Lower lobe of right lung (tissue), 2 donors: ENCODE measurements around the gene CTXND1. TPM values are rescaled to one million over a fixed set of nuclear protein-coding genes. Genes with fewer than 3 reads are reported as not detected.

Source experiments
- ATAC-seq, 2 donors: fragments of 200-7000 bp; cut with Tn5 transposase; one replicate each; pipeline ENCODE4 v1.9.1; 2020 to 2022; ENCODE audit warnings: mild to moderate bottlenecking in 2 of 2, moderate library complexity in 2 of 2
- DNase-seq: peaks from one replicate; pipeline ENCODE4 v3.0.0-alpha.2; 2020
- H3K27ac ChIP-seq: fragments of 200-600 bp; one replicate; pipeline ENCODE4 v1.8.0; 2022
- H3K27me3 ChIP-seq: fragments of 200-600 bp; one replicate; pipeline ENCODE4 v1.8.0; 2022; ENCODE audit warnings: low read depth
- H3K36me3 ChIP-seq: fragments of 200-600 bp; one replicate; pipeline ENCODE4 v1.8.0; 2022; ENCODE audit warnings: mild to moderate bottlenecking
- H3K4me1 ChIP-seq: fragments of 200-600 bp; one replicate; pipeline ENCODE4 v1.8.0; 2022
- H3K4me3 ChIP-seq: fragments of 200-600 bp; one replicate; pipeline ENCODE4 v1.8.0; 2022; ENCODE audit warnings: mild to moderate bottlenecking
- H3K9me3 ChIP-seq: fragments of 200-600 bp; one replicate; pipeline ENCODE4 v1.8.0; 2022
- CTCF ChIP-seq: fragments of 200-600 bp; IDR thresholded peaks from one replicate; pipeline ENCODE4 v1.8.0; 2022; ENCODE audit warnings: antibody characterized with exemption, mild to moderate bottlenecking
- intact Hi-C: fragments of 100-400 bp; cut with DNase I; formaldehyde crosslinking; loops from one replicate; pipeline ENCODE4 v1.11.0; 2022
- total RNA-seq: library from RNA; stranded (reverse); fragmentation: NEBNext Ultra II Directional; extraction: Animal tissue kit (Norgen Biotek cat#: 25700); gene quantifications from one replicate; pipeline ENCODE4 v1.2.1, GENCODE V29; 2021
- donor health status: DM: no; HTN: yes; CAD: no; lungs with severe emphysema.

CTXND1 gene
- total RNA-seq, 1 donor from 2014 or later = 1.8 TPM

DNA sequence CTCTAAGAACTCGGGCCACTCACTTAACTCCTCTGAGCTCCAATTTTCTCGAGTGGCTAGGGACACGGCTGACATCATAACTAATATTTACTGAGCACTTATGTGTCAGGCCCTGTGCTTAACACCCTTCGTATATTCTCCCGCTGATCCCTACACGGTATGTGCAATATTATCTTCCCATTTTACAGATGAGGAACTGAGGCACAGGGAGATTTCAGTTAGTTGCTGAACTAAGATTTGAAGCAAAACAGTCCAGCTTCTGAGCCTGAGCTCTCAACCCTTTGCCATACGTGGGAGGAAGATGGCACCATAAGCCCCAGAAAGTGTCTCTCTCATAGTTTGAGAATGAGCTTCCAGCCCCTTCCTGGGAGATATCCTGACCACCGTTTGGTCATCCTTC lies 79.6 kb downstream of the CTXND1 start:
- intact Hi-C loops = no loop called here
- no peak for ATAC-seq
- peaks cover 16% of the 10 kb centered on the region for H3K36me3 ChIP-seq
- H3K4me3 ChIP-seq = no peak overlapping the region
- H3K27ac ChIP-seq = no peak overlapping the region
- DNase-seq = no peak
- H3K9me3 ChIP-seq = no peaks in the 10 kb centered on the region
- TF ChIP-seq CTCF = no peak
- H3K4me1 ChIP-seq = no peaks in the 10 kb centered on the region
- no peaks in the 10 kb centered on the region for H3K27me3 ChIP-seq

DNA sequence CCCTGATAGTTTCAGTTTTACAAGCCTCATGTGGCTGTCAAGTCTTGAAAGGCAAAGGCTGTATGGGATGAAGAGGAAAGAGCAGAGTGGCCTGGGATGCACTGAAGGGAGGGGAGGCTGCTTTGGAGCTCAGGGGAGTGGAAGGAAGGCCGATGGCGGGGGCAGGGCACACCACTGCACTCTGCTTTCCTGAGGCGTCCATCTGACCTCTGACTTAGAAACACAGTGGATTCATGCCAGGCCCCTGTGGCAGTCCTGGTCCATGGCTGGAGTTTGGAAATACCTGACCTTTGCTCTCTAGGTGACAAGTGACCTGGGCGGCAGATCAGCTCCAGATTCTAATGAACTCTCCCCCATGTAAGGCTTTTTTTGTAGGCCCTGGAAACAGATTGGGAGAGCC lies 80.2 kb downstream of the CTXND1 start:
- no peak overlapping the region for H3K27ac ChIP-seq
- no peak for ATAC-seq
- H3K4me3 ChIP-seq = no peak overlapping the region
- H3K9me3 ChIP-seq = no peaks in the 10 kb centered on the region
- H3K27me3 ChIP-seq = no peaks in the 10 kb centered on the region
- TF ChIP-seq CTCF = no peak
- no peak for DNase-seq
- peaks cover 13% of the 10 kb centered on the region for H3K36me3 ChIP-seq
- H3K4me1 ChIP-seq = no peaks in the 10 kb centered on the region
- intact Hi-C loops = no loop called here

DNA sequence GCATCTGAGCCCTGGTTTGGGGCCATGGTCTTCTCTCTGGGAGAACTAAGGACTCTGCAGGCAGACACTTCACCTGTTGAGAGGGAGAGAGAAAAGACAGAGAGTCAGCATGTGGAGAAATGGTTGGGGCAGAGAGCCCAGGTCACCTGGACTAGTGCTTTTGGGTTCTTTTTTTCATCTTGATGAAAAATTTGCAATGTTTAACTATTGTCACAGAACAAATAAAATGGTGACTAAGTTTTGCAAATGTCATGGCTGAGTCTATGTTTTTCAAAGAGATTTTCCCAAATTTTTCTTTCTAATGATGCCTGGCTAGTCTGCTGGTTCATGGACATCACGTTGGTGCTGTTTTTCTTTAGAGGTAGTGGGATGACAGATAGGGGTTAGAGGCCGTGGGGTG lies 81.4 kb downstream of the CTXND1 start:
- no peaks in the 10 kb centered on the region for H3K9me3 ChIP-seq
- intact Hi-C loops = no loop called here
- no peak for ATAC-seq

DNA sequence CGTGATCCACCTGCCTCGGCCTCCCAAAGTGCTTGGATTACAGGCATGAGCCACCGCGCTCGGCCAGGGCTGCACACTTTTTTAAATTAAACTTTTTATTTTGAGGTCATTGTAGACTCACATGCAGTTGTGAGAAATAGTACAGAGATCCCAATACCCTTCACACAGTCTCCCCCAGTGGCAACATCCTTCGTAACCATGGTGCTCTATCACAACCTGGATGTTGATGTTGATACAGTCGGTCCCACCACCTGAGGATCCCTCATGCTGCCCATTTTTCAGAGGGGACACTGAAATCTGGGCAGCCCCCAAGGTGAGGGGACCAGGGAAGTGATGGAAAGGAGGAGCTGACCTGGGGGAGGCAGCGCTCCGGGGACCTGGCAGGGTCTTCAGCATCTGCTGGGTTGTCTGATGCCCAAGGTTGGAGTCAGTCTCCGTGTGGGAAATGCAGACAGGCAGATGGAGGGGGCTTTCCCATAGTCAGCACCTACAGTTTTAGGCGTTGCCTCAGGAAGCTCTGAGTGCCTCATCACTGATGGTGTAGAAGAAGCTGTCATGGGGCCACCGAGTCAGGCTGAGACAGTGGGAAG lies 82.2 kb downstream of the CTXND1 start:
- no peak for DNase-seq
- no peak for TF ChIP-seq CTCF
- no peak for ATAC-seq
- Histone ChIP-seq H3K9me3 (no peaks in the 10 kb centered on the region), H3K27ac (no peak overlapping the region), H3K4me1 (no peaks in the 10 kb centered on the region), H3K27me3 (no peaks in the 10 kb centered on the region), H3K36me3 (peaks cover 13% of the 10 kb centered on the region), H3K4me3 (no peak overlapping the region)
- intact Hi-C loops = no loop called here

More for the DNA sequence above, 81.4 kb downstream of the CTXND1 start:
- no peak for DNase-seq
- no peaks in the 10 kb centered on the region for H3K27me3 ChIP-seq
- H3K4me3 ChIP-seq = no peak overlapping the region
- peaks cover 13% of the 10 kb centered on the region for H3K36me3 ChIP-seq
- no peaks in the 10 kb centered on the region for H3K4me1 ChIP-seq
- no peak for TF ChIP-seq CTCF
- no peak overlapping the region for H3K27ac ChIP-seq

- Histone ChIP-seq H3K27me3 (no peaks in the 10 kb centered on the region), H3K4me1 (no peaks in the 10 kb centered on the region), H3K4me3 (no peak overlapping the region), H3K9me3 (no peaks in the 10 kb centered on the region), H3K36me3 (peaks cover 12% of the 10 kb centered on the region), H3K27ac (no peak overlapping the region)
- DNase-seq (no peak), ATAC-seq (no peak)
- intact Hi-C loops = no loop called here
- no peak for TF ChIP-seq CTCF
Measured at GRCh38 chr15:80168421-80168820, 83.6 kb downstream of the CTXND1 start.

- ATAC-seq (no peak), DNase-seq (no peak)
- Histone ChIP-seq H3K4me1 (no peaks in the 10 kb centered on the region), H3K27me3 (no peaks in the 10 kb centered on the region), H3K27ac (no peak overlapping the region), H3K4me3 (no peak overlapping the region), H3K9me3 (no peaks in the 10 kb centered on the region), H3K36me3 (peaks cover 12% of the 10 kb centered on the region)
- intact Hi-C loops = no loop called here
- no peak for TF ChIP-seq CTCF
Measured at GRCh38 chr15:80167936-80168335, 84.1 kb downstream of the CTXND1 start.
